Activated T-helper 1 cell treated with anti-CD3 and anti-CD28 coated beads, Interleukin-12 subunit alpha, Interleukin-12 subunit beta, Interleukin-2, Interleukin-4 antibody, amounts not matched to agents 30 ng/mL and 10 ng/mL and 1 ng/mL, durations not matched to agents 14 hours and 24 hours and 36 hours (primary cell): Measurements from ENCODE around the gene MCEMP1. TPM values are rescaled to one million over a fixed set of nuclear protein-coding genes. Genes with fewer than 3 reads are reported as not detected.

Experiments
- DNase-seq: peaks from one replicate; pipeline ENCODE4 v3.0.0; 2021; ENCODE audit warnings: low spot score
- H3K27ac Mint-ChIP-seq: one replicate; pipeline ENCODE4 v1.8.0; 2021; ENCODE audit warnings: mild to moderate bottlenecking, mixed read lengths
- H3K27me3 Mint-ChIP-seq: one replicate; pipeline ENCODE4 v1.8.0; 2022; ENCODE audit warnings: mild to moderate bottlenecking, moderate library complexity, mixed read lengths; ENCODE audit not compliant: insufficient read depth
- H3K36me3 Mint-ChIP-seq: one replicate; pipeline ENCODE4 v1.8.0; 2021; ENCODE audit warnings: low read depth, mixed read lengths
- H3K4me1 Mint-ChIP-seq: one replicate; pipeline ENCODE4 v1.8.0; 2021; ENCODE audit warnings: low read depth, mixed read lengths
- H3K4me3 Mint-ChIP-seq: one replicate; pipeline ENCODE4 v1.8.0; 2021; ENCODE audit warnings: mild to moderate bottlenecking, moderate library complexity, mixed read lengths
- H3K9me3 Mint-ChIP-seq: one replicate; pipeline ENCODE4 v1.8.0; 2021; ENCODE audit warnings: mixed read lengths
- intact Hi-C: fragments of 100-400 bp; cut with micrococcal nuclease; formaldehyde crosslinking; loops from one replicate; pipeline ENCODE4 v1.15.1; 2024
- total RNA-seq: library from RNA; stranded (reverse); gene quantifications from 2 replicates; pipeline ENCODE4 v1.2.3, GENCODE V29; 2022

Gene MCEMP1
- total RNA-seq, 1 donor from 2014 or later = not detected

DNA sequence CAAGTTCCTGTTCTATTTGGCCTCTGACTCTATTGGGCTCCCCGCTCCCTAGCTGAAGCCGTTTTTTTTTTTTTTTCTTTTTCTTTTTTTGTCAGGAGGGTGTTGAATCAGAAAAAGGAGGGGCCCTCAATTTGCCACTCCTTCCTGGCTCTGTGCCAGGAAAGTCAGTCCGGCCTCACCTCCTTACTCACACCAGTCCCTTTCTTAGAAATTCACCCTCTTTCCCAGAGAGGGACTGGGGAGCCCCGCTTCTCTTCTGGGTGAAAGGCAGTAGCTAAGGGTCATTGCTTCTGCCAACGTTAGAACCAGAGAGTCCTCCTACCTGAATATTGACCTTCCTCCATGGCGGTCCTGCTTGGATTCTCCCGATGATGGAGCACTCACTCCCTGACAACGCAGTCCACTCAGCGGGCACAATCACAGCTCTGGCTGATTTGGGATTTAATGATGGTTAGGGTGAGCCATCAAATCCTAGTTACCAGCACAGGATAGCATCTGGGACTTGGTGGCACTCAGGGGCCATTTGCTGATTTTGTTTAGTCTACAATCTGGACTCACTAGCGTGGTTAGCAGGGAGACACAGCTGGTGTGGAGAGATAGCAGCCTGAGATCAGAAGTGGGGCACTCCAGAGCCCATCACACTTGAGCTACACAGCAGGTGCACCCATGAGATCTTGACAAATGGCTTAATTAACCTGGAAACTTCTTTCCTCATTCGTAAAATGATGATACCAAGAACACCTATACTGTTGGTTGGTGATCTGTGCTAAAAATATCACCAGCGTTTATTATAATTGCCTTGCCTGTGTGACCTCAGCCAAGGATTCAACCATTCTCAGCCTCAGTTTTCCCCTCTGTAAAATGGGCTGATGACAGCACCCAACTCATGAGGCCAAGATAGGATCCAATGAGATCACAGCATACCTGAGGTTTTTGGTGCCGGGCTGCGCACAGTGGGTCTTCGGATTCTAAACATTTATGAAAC is 22.8 kb downstream of the MCEMP1 start:
- intact Hi-C loops = no loop called here
- no peak overlapping the region for H3K4me3 Mint-ChIP-seq
- H3K9me3 Mint-ChIP-seq = no peaks in the 10 kb centered on the region
- no peaks in the 10 kb centered on the region for H3K36me3 Mint-ChIP-seq
- peaks cover 10% of the 10 kb centered on the region for H3K4me1 Mint-ChIP-seq
- no peak for DNase-seq
- no peak overlapping the region for H3K27ac Mint-ChIP-seq
- H3K27me3 Mint-ChIP-seq = peaks cover 34% of the 10 kb centered on the region

GRCh38 chr19:7701049-7701653 is 24.3 kb downstream of the MCEMP1 start:
- intact Hi-C loops = no loop called here
- H3K9me3 Mint-ChIP-seq = no peaks in the 10 kb centered on the region
- H3K4me1 Mint-ChIP-seq = peaks cover 18% of the 10 kb centered on the region
- no peak overlapping the region for H3K4me3 Mint-ChIP-seq
- H3K27me3 Mint-ChIP-seq = peaks cover 37% of the 10 kb centered on the region
- no peak overlapping the region for H3K27ac Mint-ChIP-seq
- no peak for DNase-seq
- H3K36me3 Mint-ChIP-seq = no peaks in the 10 kb centered on the region

DNA sequence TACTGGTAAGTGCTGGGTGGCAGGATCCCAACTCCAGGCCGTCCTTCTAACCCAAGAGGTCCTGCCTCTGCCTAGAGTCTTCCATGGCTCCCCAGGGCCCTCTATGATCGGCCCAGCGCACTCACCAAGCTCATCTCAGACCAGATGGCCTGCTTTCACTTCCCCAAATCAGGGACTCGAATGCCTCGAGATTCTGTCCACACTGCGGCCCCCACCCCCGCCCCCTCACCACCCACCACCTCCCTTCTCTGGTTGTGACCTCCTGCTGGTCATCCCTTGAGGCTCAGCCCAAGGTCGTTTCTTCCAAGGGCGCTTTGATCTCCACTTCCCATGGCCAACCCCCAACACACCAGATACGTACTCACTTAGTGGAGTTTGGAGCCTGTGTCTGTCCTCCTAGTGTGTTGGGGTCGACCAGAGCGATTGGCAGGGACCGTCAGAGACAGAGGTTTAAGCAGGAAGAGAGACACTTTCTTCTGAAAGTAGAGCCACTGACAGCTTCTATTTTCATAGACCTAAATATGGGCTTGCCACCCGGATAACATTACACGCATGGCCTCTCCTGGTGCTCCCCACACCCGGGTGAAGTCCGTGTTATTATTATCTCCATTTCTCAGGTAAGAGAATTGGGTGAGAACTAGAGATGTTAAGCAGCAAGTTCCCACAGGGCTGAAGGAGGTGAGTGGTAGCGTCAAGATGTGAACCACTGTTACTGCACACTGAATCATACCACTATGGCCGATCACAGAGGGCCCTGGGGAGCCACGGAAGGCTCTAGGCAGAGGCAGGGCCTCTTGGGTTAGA is 25.0 kb downstream of the MCEMP1 start, which contains the start of gene FCER2:
Gene FCER2 (minus strand): TSS at position 478 of the 804 bp plus-strand sequence. CDS start 2,371 bp downstream, outside the sequence.
- H3K9me3 Mint-ChIP-seq = no peaks in the 10 kb centered on the region
- no peak for DNase-seq
- peaks cover 38% of the 10 kb centered on the region for H3K27me3 Mint-ChIP-seq
- no peak within 1 kb of the TSS for H3K27ac Mint-ChIP-seq
- no peaks in the 10 kb centered on the region for H3K36me3 Mint-ChIP-seq
- no peak within 1 kb of the TSS for H3K4me3 Mint-ChIP-seq
- intact Hi-C loops = no loop called here
- peaks cover 25% of the 10 kb centered on the region for H3K4me1 Mint-ChIP-seq

- Mint-ChIP-seq H3K27ac (no peak overlapping the region), H3K27me3 (peaks cover 33% of the 10 kb centered on the region), H3K4me1 (peaks cover 27% of the 10 kb centered on the region), H3K9me3 (no peaks in the 10 kb centered on the region), H3K36me3 (no peaks in the 10 kb centered on the region), H3K4me3 (no peak overlapping the region)
- intact Hi-C loops = no loop called here
- DNase-seq = no peak
Measured at GRCh38 chr19:7703332-7703731, 26.4 kb downstream of the MCEMP1 start.

- intact Hi-C loops = loop anchor here (1.0 kb wide), 1 partner anchor 68 kb away; no protein-coding TSS in a partner anchor
- Mint-ChIP-seq H3K9me3 (no peaks in the 10 kb centered on the region), H3K4me3 (no peak overlapping the region), H3K27ac (no peak overlapping the region), H3K4me1 (peaks cover 21% of the 10 kb centered on the region), H3K27me3 (peaks cover 28% of the 10 kb centered on the region), H3K36me3 (no peaks in the 10 kb centered on the region)
- DNase-seq = no peak
Measured at GRCh38 chr19:7704280-7705060, 27.6 kb downstream of the MCEMP1 start.

GRCh38 chr19:7705387-7706187 is 28.7 kb downstream of the MCEMP1 start:
- no peaks in the 10 kb centered on the region for H3K9me3 Mint-ChIP-seq
- peak overlapping the region; percentile 53 for H3K4me3 Mint-ChIP-seq
- H3K36me3 Mint-ChIP-seq = no peaks in the 10 kb centered on the region
- peak; percentile 53 for DNase-seq
- peaks cover 18% of the 10 kb centered on the region for H3K4me1 Mint-ChIP-seq
- intact Hi-C loops = loop anchor here (1.0 kb wide), 1 partner anchor 67 kb away; no protein-coding TSS in a partner anchor
- peaks cover 24% of the 10 kb centered on the region for H3K27me3 Mint-ChIP-seq
- H3K27ac Mint-ChIP-seq = peak overlapping the region; percentile 64

- intact Hi-C loops = no loop called here
- Mint-ChIP-seq H3K36me3 (no peaks in the 10 kb centered on the region), H3K4me3 (peak overlapping the region; percentile 53), H3K27ac (no peak overlapping the region), H3K9me3 (no peaks in the 10 kb centered on the region), H3K4me1 (peaks cover 18% of the 10 kb centered on the region), H3K27me3 (peaks cover 24% of the 10 kb centered on the region)
- DNase-seq = no peak
Measured at GRCh38 chr19:7706188-7706954, 29.5 kb downstream of the MCEMP1 start.

GRCh38 chr19:7706955-7707456 is 30.1 kb downstream of the MCEMP1 start:
- Mint-ChIP-seq H3K27me3 (peaks cover 24% of the 10 kb centered on the region), H3K4me1 (peaks cover 18% of the 10 kb centered on the region), H3K27ac (no peak overlapping the region), H3K36me3 (no peaks in the 10 kb centered on the region), H3K9me3 (no peaks in the 10 kb centered on the region), H3K4me3 (peak overlapping the region; percentile 20)
- DNase-seq = no peak
- intact Hi-C loops = no loop called here

DNA sequence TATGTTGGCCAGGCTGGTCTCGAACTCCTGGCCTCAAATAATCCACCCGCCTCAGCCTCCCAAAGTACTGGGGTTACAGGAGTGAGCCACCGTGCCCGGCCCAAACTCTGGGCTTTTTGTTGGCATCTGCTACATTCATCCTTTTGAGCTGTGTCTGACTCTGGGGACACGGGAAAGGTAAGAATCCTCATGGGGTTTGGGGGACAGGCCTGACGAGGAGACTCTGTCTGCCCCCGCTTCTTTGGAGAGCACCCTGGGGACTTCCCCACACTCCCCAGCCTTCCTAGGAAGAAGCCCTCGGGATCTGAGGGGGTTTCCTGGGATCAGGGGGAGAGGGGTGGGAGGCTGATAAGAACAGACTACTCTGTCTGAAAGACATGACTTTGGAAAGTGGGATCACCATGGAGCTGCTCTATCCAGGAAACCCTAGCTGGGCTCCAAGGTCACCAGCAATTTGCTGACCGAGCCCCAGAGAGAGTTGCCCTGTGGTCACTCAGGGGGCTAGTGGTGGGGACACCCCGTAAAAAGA is 33.1 kb downstream of the MCEMP1 start:
- no peaks in the 10 kb centered on the region for H3K9me3 Mint-ChIP-seq
- H3K4me1 Mint-ChIP-seq = peaks cover 18% of the 10 kb centered on the region
- H3K36me3 Mint-ChIP-seq = no peaks in the 10 kb centered on the region
- DNase-seq = no peak
- no peak overlapping the region for H3K4me3 Mint-ChIP-seq
- intact Hi-C loops = no loop called here
- no peak overlapping the region for H3K27ac Mint-ChIP-seq
- peaks cover 8% of the 10 kb centered on the region for H3K27me3 Mint-ChIP-seq

GRCh38 chr19:7710616-7711015 is 33.7 kb downstream of the MCEMP1 start:
- intact Hi-C loops = no loop called here
- Mint-ChIP-seq H3K4me3 (no peak overlapping the region), H3K27me3 (peaks cover 7% of the 10 kb centered on the region), H3K9me3 (no peaks in the 10 kb centered on the region), H3K4me1 (peaks cover 15% of the 10 kb centered on the region), H3K27ac (no peak overlapping the region), H3K36me3 (no peaks in the 10 kb centered on the region)
- DNase-seq = no peak

- Mint-ChIP-seq H3K4me3 (no peak overlapping the region), H3K4me1 (no peaks in the 10 kb centered on the region), H3K36me3 (no peaks in the 10 kb centered on the region), H3K27ac (no peak overlapping the region), H3K27me3 (no peaks in the 10 kb centered on the region), H3K9me3 (peaks cover 6% of the 10 kb centered on the region)
- intact Hi-C loops = no loop called here
- no peak for DNase-seq
Measured at GRCh38 chr19:7715671-7716070, 38.8 kb downstream of the MCEMP1 start.
